Brain microvascular endothelial cell (primary cell): ENCODE measurements around the gene PSMG2.

ENCODE experiments used
- DNase-seq: peaks from one replicate; pipeline ENCODE4 v3.0.0-alpha.2; 2020
- H3K27ac ChIP-seq: fragments of 250-450 bp; sonication (Bioruptor Pico); 2 replicates; pipeline ENCODE4 v1.5.1; 2020; ENCODE audit warnings: mild to moderate bottlenecking, moderate library complexity
- H3K27me3 ChIP-seq: fragments of 250-450 bp; sonication (Bioruptor Pico); replicated peaks from 2 replicates; pipeline ENCODE4 v1.5.1; 2020; ENCODE audit warnings: mild to moderate bottlenecking
- H3K36me3 ChIP-seq: fragments of 250-450 bp; sonication (Bioruptor Pico); replicated peaks from 2 replicates; pipeline ENCODE4 v1.5.1; 2020; ENCODE audit warnings: mild to moderate bottlenecking
- H3K4me3 ChIP-seq: 2 replicates; pipeline ENCODE4 v1.5.1; 2011; ENCODE audit warnings: low read depth, mild to moderate bottlenecking, control low read depth, low read length, moderate library complexity
- CTCF ChIP-seq: IDR thresholded peaks from 2 replicates; pipeline ENCODE4 v1.5.1; 2011; ENCODE audit warnings: low read depth, mild to moderate bottlenecking, moderate library complexity, low read length, control low read depth, inconsistent platforms; ENCODE audit errors: missing control alignments
- in situ Hi-C: cut with HindIII; loops from 2 replicates; pipeline ENCODE4 v1.10.0; 2017; ENCODE audit warnings: low sequenced_read_pairs, low pct_ligation_motif_present

PSMG2 gene

DNA sequence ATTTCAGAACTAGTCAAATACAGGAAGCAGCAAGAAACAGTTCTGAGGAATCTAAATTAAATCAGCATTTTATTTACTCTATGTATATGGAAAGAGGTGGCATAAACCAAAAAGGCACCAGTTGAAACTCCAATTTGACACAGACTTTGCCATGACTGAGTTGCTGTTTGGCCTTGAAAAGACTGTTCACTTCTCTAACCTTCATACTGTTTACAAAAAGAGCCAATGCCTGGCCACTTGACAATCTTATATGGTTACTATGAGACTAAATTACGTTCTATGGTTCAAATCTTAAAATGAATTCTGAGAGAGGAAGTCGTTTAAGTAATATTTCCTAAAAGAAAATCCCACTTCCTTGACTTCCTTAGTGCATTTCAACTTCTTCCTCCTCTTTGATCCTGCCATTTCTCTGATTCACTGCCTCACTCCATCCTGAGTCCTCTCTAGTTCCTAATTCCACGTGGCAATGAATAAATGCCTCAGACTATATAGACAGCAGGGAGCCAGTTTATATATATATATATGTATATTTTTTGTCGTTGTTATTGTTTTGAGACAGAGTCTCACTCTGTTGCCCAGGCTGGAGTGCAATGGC lies 13.5 kb upstream of the PSMG2 start:
- DNase-seq = no peak
- TF ChIP-seq CTCF = no peak
- in situ Hi-C loops = no loop called here
- Histone ChIP-seq H3K4me3 (no peak overlapping the region), H3K27ac (no peak overlapping the region), H3K27me3 (no peaks in the 10 kb centered on the region), H3K36me3 (no peaks in the 10 kb centered on the region)

- Histone ChIP-seq H3K4me3 (no peak overlapping the region), H3K36me3 (no peaks in the 10 kb centered on the region), H3K27ac (no peak overlapping the region), H3K27me3 (no peaks in the 10 kb centered on the region)
- TF ChIP-seq CTCF = no peak
- no peak for DNase-seq
- in situ Hi-C loops = no loop called here
Observed at GRCh38 chr18:12692206-12692605, 10.6 kb upstream of the PSMG2 start.

GRCh38 chr18:12694032-12694431 lies 8.8 kb upstream of the PSMG2 start:
- H3K36me3 ChIP-seq = no peaks in the 10 kb centered on the region
- H3K4me3 ChIP-seq = no peak overlapping the region
- in situ Hi-C loops = no loop called here
- H3K27me3 ChIP-seq = no peaks in the 10 kb centered on the region
- no peak for DNase-seq
- TF ChIP-seq CTCF = no peak
- H3K27ac ChIP-seq = no peak overlapping the region

GRCh38 chr18:12699747-12700146 lies 3.1 kb upstream of the PSMG2 start:
- Histone ChIP-seq H3K36me3 (no peaks in the 10 kb centered on the region), H3K27me3 (no peaks in the 10 kb centered on the region), H3K4me3 (no peak overlapping the region), H3K27ac (no peak overlapping the region)
- in situ Hi-C loops = no loop called here
- no peak for TF ChIP-seq CTCF
- DNase-seq = no peak

GRCh38 chr18:12701161-12701560 lies 1.7 kb upstream of the PSMG2 start:
- Histone ChIP-seq H3K27me3 (no peaks in the 10 kb centered on the region), H3K27ac (no peak overlapping the region), H3K4me3 (peak overlapping the region; percentile 94), H3K36me3 (no peaks in the 10 kb centered on the region)
- DNase-seq = no peak
- in situ Hi-C loops = no loop called here
- no peak for TF ChIP-seq CTCF

DNA sequence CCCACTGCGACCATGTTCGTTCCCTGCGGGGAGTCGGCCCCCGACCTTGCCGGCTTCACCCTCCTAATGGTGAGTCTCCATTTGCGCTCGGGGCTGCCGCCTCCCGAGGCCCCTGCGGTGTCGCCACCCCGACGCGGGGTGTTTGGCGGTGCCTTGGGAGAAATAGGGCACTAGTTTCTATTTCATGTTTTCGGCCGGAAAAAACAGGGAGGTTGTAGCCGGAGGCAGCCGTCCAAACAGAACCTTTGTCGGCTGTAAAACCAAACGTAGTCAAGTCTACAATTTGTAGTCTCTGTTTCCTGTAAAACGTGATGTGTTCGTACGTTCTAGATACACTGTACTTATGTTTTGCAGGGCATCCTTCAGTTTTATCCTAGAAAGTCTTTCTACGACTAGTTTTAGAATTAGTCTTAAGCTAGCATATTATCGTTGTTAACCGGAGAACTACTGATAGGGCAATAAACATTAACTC lies 290 bp downstream of the PSMG2 start:
- H3K27me3 ChIP-seq = no peaks in the 10 kb centered on the region
- H3K4me3 ChIP-seq = peak overlapping the region; percentile 94
- DNase-seq = no peak
- peak overlapping the region; percentile 100 for H3K27ac ChIP-seq
- in situ Hi-C loops = no loop called here
- peak; percentile 6 for TF ChIP-seq CTCF
- H3K36me3 ChIP-seq = peaks cover 16% of the 10 kb centered on the region
